Gastrocnemius medialis (tissue), 4 donors: ENCODE data around the gene ADGRD1. TPM values are rescaled to one million over a fixed set of nuclear protein-coding genes. Genes with fewer than 3 reads are reported as not detected.

Source experiments
- ATAC-seq, 2 donors: fragments of 150-250 bp; one replicate each; pipeline ENCODE4 v1.9.1; 2016
- DNase-seq, 2 donors: peaks; one replicate each; pipeline ENCODE4 v3.0.0-alpha.2; 2019
- H3K27ac ChIP-seq, 4 donors: fragments of 200-600 bp; sonication (generic); 1 replicate in 1 of 4; 2 replicates in 3 of 4; pipeline ENCODE4 v1.5.1; 2016 to 2018; ENCODE audit warnings: mild to moderate bottlenecking in 2 of 4, moderate library complexity in 1 of 4
- H3K27me3 ChIP-seq, 3 donors: fragments of 200-600 bp; sonication (generic) in 2 of 3; 1 replicate in 1 of 3; 2 replicates in 2 of 3; pipeline versions ENCODE4 v1.5.1 to v1.6.0; 2016 to 2019; ENCODE audit warnings: mild to moderate bottlenecking in 1 of 3, moderate library complexity in 1 of 3
- H3K36me3 ChIP-seq, 2 donors: fragments of 200-600 bp; sonication (generic) in 1 of 2; one replicate each; pipeline ENCODE4 v1.5.1; 2017 to 2018
- H3K4me1 ChIP-seq, 2 donors: fragments of 200-600 bp; sonication (generic) in 1 of 2; one replicate each; pipeline ENCODE4 v1.5.1; 2016 to 2017; ENCODE audit warnings: mild to moderate bottlenecking in 2 of 2
- H3K4me3 ChIP-seq, 4 donors: fragments of 200-600 bp; sonication (generic) in 3 of 4; 1 replicate in 1 of 4; 2 replicates in 3 of 4; pipeline ENCODE4 v1.5.1; 2016 to 2019; ENCODE audit warnings: mild to moderate bottlenecking in 2 of 4
- H3K9me3 ChIP-seq, 3 donors: fragments of 200-600 bp; sonication (generic) in 2 of 3; 1 replicate in 1 of 3; 2 replicates in 2 of 3; pipeline ENCODE4 v1.5.1; 2016 to 2019
- CTCF ChIP-seq, 5 experiments: fragments of 450-650 bp in 3 of 5; fragments of 200-600 bp in 2 of 5; sonication (generic) in 2 of 5; IDR thresholded peaks in 4 of 5; conservative IDR thresholded peaks in 1 of 5; 1 replicate in 4 of 5; 2 replicates in 1 of 5; pipeline ENCODE4 v1.5.1; 2016 to 2019; ENCODE audit warnings: antibody characterized with exemption in 5 of 5, mild to moderate bottlenecking in 3 of 5, moderate library complexity in 3 of 5
- POLR2A ChIP-seq, 2 donors: fragments of 450-650 bp; IDR thresholded peaks; one replicate each; pipeline ENCODE4 v1.6.1; 2017; ENCODE audit warnings: antibody characterized with exemption in 2 of 2, mild to moderate bottlenecking in 2 of 2, moderate library complexity in 2 of 2
- in situ Hi-C, 4 donors: fragments of 200-750 bp; cut with MboI; loops; one replicate each; pipeline versions ENCODE4 v1.15.0 to v1.8.0; 2017; ENCODE audit warnings: low sequenced_read_pairs in 4 of 4
- intact Hi-C: fragments of 100-400 bp; cut with DNase I; formaldehyde crosslinking; loops from one replicate; pipeline ENCODE4 v1.15.1; 2023; ENCODE audit warnings: low total_unique reads
- total RNA-seq, 4 donors: library from RNA; depleted of rRNA; stranded (reverse); fragments of >200 nt; gene quantifications; one replicate each; pipeline versions ENCODE4 v1.1.0 to v1.2.3, GENCODE V29; 2016

ADGRD1 gene
- total RNA-seq, 4 donors from 2014 or later = 5.3 to 9.6 (median 8.2) TPM

GRCh38 chr12:130911933-130912332 is 41.8 kb upstream of the ADGRD1 start:
- in situ Hi-C loops = loop anchor here in 3 of 4 donors (10.0 to 25.0 kb wide), 2 partner anchors 223 to 225 kb away; no protein-coding TSS in a partner anchor
- peak overlapping the region in 1 of 4 donors; percentile 13 for H3K4me3 ChIP-seq
- intact Hi-C loops = no loop called here
- no peaks in the 10 kb centered on the region for H3K36me3 ChIP-seq
- no peak overlapping the region for H3K27ac ChIP-seq
- peaks cover 0 to 8% (median 0%) of the 10 kb centered on the region in 3 donors for H3K9me3 ChIP-seq
- H3K4me1 ChIP-seq = peaks cover 0 to 3% of the 10 kb centered on the region in 2 donors
- TF ChIP-seq CTCF (IDR thresholded peaks at IDR 0.05 in 4 of 5, conservative IDR thresholded peaks at IDR 0.05 in 1 of 5) = no peak
- no peak for TF ChIP-seq POLR2A (IDR thresholded peaks at IDR 0.05)
- H3K27me3 ChIP-seq = peaks cover 4 to 7% (median 7%) of the 10 kb centered on the region in 3 donors
- ATAC-seq (no peak), DNase-seq (no peak)

- Histone ChIP-seq H3K4me3 (peak overlapping the region in 1 of 4 donors; percentile 7), H3K4me1 (peaks cover 0 to 3% of the 10 kb centered on the region in 2 donors), H3K36me3 (no peaks in the 10 kb centered on the region), H3K27me3 (peaks cover 7 to 20% (median 11%) of the 10 kb centered on the region in 3 donors), H3K9me3 (peaks cover 0 to 6% (median 0%) of the 10 kb centered on the region in 3 donors), H3K27ac (no peak overlapping the region)
- ATAC-seq = peak; percentile 63 to 74
- no peak for TF ChIP-seq POLR2A (IDR thresholded peaks at IDR 0.05)
- TF ChIP-seq CTCF (IDR thresholded peaks at IDR 0.05 in 4 of 5, conservative IDR thresholded peaks at IDR 0.05 in 1 of 5) = peak; percentile 73 to 91 (median 86)
- DNase-seq = peak; percentile 25 to 34
- intact Hi-C loops (loop anchor here (1.0 to 5.0 kb wide), 2 partner anchors 216 to 1086 kb away; no protein-coding TSS in a partner anchor), in situ Hi-C loops (loop anchor here in 3 of 4 donors (10.0 to 25.0 kb wide), 2 partner anchors 218 to 221 kb away; no protein-coding TSS in a partner anchor)
Measured at GRCh38 chr12:130916241-130916911, 37.3 kb upstream of the ADGRD1 start.

GRCh38 chr12:130917607-130918006 is 36.1 kb upstream of the ADGRD1 start:
- Histone ChIP-seq H3K27ac (no peak overlapping the region), H3K36me3 (no peaks in the 10 kb centered on the region), H3K27me3 (peaks cover 7 to 29% (median 14%) of the 10 kb centered on the region in 3 donors), H3K9me3 (no peaks in the 10 kb centered on the region), H3K4me1 (peaks cover 0 to 3% of the 10 kb centered on the region in 2 donors), H3K4me3 (no peak overlapping the region)
- intact Hi-C loops = loop anchor here (5.0 kb wide), 1 partner anchor 1085 kb away; no protein-coding TSS in a partner anchor
- in situ Hi-C loops = loop anchor here in 3 of 4 donors (10.0 to 25.0 kb wide), 2 partner anchors 217 to 220 kb away; no protein-coding TSS in a partner anchor
- TF ChIP-seq CTCF (IDR thresholded peaks at IDR 0.05 in 4 of 5, conservative IDR thresholded peaks at IDR 0.05 in 1 of 5) (no peak), POLR2A (IDR thresholded peaks at IDR 0.05) (no peak)
- DNase-seq = no peak
- ATAC-seq = no peak

DNA sequence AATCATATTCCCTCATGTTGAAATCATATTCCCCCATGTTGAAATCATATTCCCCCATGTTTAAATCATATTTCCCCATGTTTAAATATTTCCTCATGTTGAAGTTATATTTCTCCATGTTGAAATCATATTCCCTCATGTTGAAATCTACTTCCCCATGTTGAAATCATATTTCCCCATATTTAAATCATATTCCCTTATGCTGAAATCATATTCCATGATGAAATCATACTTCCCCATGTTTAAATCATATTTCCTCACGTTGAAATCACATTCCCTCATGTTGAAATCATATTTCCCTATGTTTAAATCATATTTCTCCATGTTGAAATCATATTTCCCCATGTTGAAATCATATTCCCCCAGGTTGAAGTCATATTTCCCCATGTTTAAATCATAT is 34.6 kb upstream of the ADGRD1 start:
- in situ Hi-C loops (loop anchor here in 3 of 4 donors (10.0 to 25.0 kb wide), 2 partner anchors 216 to 218 kb away; no protein-coding TSS in a partner anchor), intact Hi-C loops (loop anchor here (5.0 kb wide), 1 partner anchor 1083 kb away; no protein-coding TSS in a partner anchor)
- no peak for ATAC-seq
- DNase-seq = no peak
- Histone ChIP-seq H3K4me3 (no peak overlapping the region), H3K27me3 (peaks cover 7 to 29% (median 15%) of the 10 kb centered on the region in 3 donors), H3K27ac (peak overlapping the region in 2 of 4 donors; percentile 59 to 69), H3K36me3 (no peaks in the 10 kb centered on the region), H3K9me3 (no peaks in the 10 kb centered on the region), H3K4me1 (peaks cover 0 to 3% of the 10 kb centered on the region in 2 donors)
- TF ChIP-seq POLR2A (IDR thresholded peaks at IDR 0.05) (no peak), CTCF (IDR thresholded peaks at IDR 0.05 in 4 of 5, conservative IDR thresholded peaks at IDR 0.05 in 1 of 5) (no peak)
